Measurements from ENCODE around the gene ADARB1. TPM values are rescaled to one million over a fixed set of nuclear protein-coding genes. Genes with fewer than 3 reads are reported as not detected.

Gene ADARB1
- total RNA-seq, 1 experiment from 2014 or later, result 7.9 TPM

GRCh38 chr21:45164838-45165237, 90.5 kb downstream of the ADARB1 start:
- H3K27me3 ChIP-seq (replicated peaks), result no peaks in the 10 kb centered on the region
- no peak overlapping the region for H3K27ac ChIP-seq
- no peak for DNase-seq (ENCODE audit: low read depth in 1 of 2, low spot score in 2 of 2)
- no peaks in the 10 kb centered on the region for H3K36me3 ChIP-seq
- H3K4me3 ChIP-seq, result no peak overlapping the region
- no peaks in the 10 kb centered on the region for H3K4me1 ChIP-seq (replicated peaks)
- H3K9me3 ChIP-seq (replicated peaks), result no peaks in the 10 kb centered on the region

- DNase-seq (ENCODE audit: low read depth in 1 of 2, low spot score in 2 of 2), result no peak
- Histone ChIP-seq H3K4me3 (no peak overlapping the region), H3K36me3 (no peaks in the 10 kb centered on the region), H3K27ac (no peak overlapping the region), H3K4me1 (replicated peaks) (no peaks in the 10 kb centered on the region), H3K27me3 (replicated peaks) (no peaks in the 10 kb centered on the region), H3K9me3 (replicated peaks) (no peaks in the 10 kb centered on the region)
Observed at GRCh38 chr21:45166931-45167330, 92.6 kb downstream of the ADARB1 start.

- Histone ChIP-seq H3K36me3 (no peaks in the 10 kb centered on the region), H3K9me3 (replicated peaks) (no peaks in the 10 kb centered on the region), H3K27me3 (replicated peaks) (no peaks in the 10 kb centered on the region), H3K27ac (no peak overlapping the region), H3K4me1 (replicated peaks) (no peaks in the 10 kb centered on the region), H3K4me3 (no peak overlapping the region)
- DNase-seq (ENCODE audit: low read depth in 1 of 2, low spot score in 2 of 2), result no peak
Observed at GRCh38 chr21:45167796-45168222, 93.4 kb downstream of the ADARB1 start.

- no peak overlapping the region for H3K27ac ChIP-seq
- H3K27me3 ChIP-seq (replicated peaks), result no peaks in the 10 kb centered on the region
- DNase-seq (ENCODE audit: low read depth in 1 of 2, low spot score in 2 of 2), result no peak
- H3K9me3 ChIP-seq (replicated peaks), result no peaks in the 10 kb centered on the region
- H3K36me3 ChIP-seq, result no peaks in the 10 kb centered on the region
- no peaks in the 10 kb centered on the region for H3K4me1 ChIP-seq (replicated peaks)
- no peak overlapping the region for H3K4me3 ChIP-seq
Observed at GRCh38 chr21:45168522-45168921, 94.1 kb downstream of the ADARB1 start.

GRCh38 chr21:45169001-45169400, 94.6 kb downstream of the ADARB1 start:
- Histone ChIP-seq H3K27ac (no peak overlapping the region), H3K27me3 (replicated peaks) (no peaks in the 10 kb centered on the region), H3K36me3 (no peaks in the 10 kb centered on the region)

GRCh38 chr21:45169682-45170081, 95.3 kb downstream of the ADARB1 start:
- Histone ChIP-seq H3K4me1 (replicated peaks) (no peaks in the 10 kb centered on the region), H3K27ac (no peak overlapping the region), H3K36me3 (no peaks in the 10 kb centered on the region), H3K27me3 (replicated peaks) (no peaks in the 10 kb centered on the region), H3K9me3 (replicated peaks) (no peaks in the 10 kb centered on the region), H3K4me3 (no peak overlapping the region)
- no peak for DNase-seq (ENCODE audit: low read depth in 1 of 2, low spot score in 2 of 2)

More at GRCh38 chr21:45169001-45169400, 94.6 kb downstream of the ADARB1 start:
- Histone ChIP-seq H3K9me3 (replicated peaks) (no peaks in the 10 kb centered on the region), H3K4me1 (replicated peaks) (no peaks in the 10 kb centered on the region), H3K4me3 (no peak overlapping the region)
- no peak for DNase-seq (ENCODE audit: low read depth in 1 of 2, low spot score in 2 of 2)

GRCh38 chr21:45170987-45171386, 96.6 kb downstream of the ADARB1 start:
- Histone ChIP-seq H3K36me3 (no peaks in the 10 kb centered on the region; the same call in 1 of the 2 replicates), H3K4me3 (no peak overlapping the region), H3K4me1 (replicated peaks) (no peaks in the 10 kb centered on the region), H3K27me3 (replicated peaks) (no peaks in the 10 kb centered on the region), H3K27ac (no peak overlapping the region), H3K9me3 (replicated peaks) (no peaks in the 10 kb centered on the region)
- no peak for DNase-seq (ENCODE audit: low read depth in 1 of 2, low spot score in 2 of 2)

- H3K4me3 ChIP-seq, result no peak overlapping the region
- no peak overlapping the region for H3K27ac ChIP-seq
- H3K27me3 ChIP-seq (replicated peaks), result no peaks in the 10 kb centered on the region
- DNase-seq (ENCODE audit: low read depth in 1 of 2, low spot score in 2 of 2), result no peak
- H3K9me3 ChIP-seq (replicated peaks), result no peaks in the 10 kb centered on the region
- H3K36me3 ChIP-seq, result peaks cover 2% of the 10 kb centered on the region
- H3K4me1 ChIP-seq (replicated peaks), result no peaks in the 10 kb centered on the region
Observed at GRCh38 chr21:45172420-45172819, 98.0 kb downstream of the ADARB1 start.

- no peaks in the 10 kb centered on the region for H3K9me3 ChIP-seq (replicated peaks)
- no peak for DNase-seq (ENCODE audit: low read depth in 1 of 2, low spot score in 2 of 2)
- H3K36me3 ChIP-seq, result peaks cover 2% of the 10 kb centered on the region
- H3K27ac ChIP-seq, result no peak overlapping the region
- no peak overlapping the region for H3K4me3 ChIP-seq
- H3K4me1 ChIP-seq (replicated peaks), result no peaks in the 10 kb centered on the region
- H3K27me3 ChIP-seq (replicated peaks), result no peaks in the 10 kb centered on the region
Observed at GRCh38 chr21:45175326-45176095, 101.1 kb downstream of the ADARB1 start.

- H3K9me3 ChIP-seq (replicated peaks), result no peaks in the 10 kb centered on the region
- H3K4me3 ChIP-seq, result no peak overlapping the region
- no peak for DNase-seq (ENCODE audit: low read depth in 1 of 2, low spot score in 2 of 2)
- H3K36me3 ChIP-seq, result peaks cover 2% of the 10 kb centered on the region
- H3K4me1 ChIP-seq (replicated peaks), result no peaks in the 10 kb centered on the region
- H3K27ac ChIP-seq, result no peak overlapping the region
- H3K27me3 ChIP-seq (replicated peaks), result no peaks in the 10 kb centered on the region
Observed at GRCh38 chr21:45176141-45176540, 101.8 kb downstream of the ADARB1 start.

- Histone ChIP-seq H3K27me3 (replicated peaks) (no peaks in the 10 kb centered on the region), H3K36me3 (peaks cover 2% of the 10 kb centered on the region), H3K9me3 (replicated peaks) (no peaks in the 10 kb centered on the region), H3K4me3 (no peak overlapping the region), H3K4me1 (replicated peaks) (no peaks in the 10 kb centered on the region), H3K27ac (no peak overlapping the region)
- no peak for DNase-seq (ENCODE audit: low read depth in 1 of 2, low spot score in 2 of 2)
Observed at GRCh38 chr21:45177039-45177438, 102.7 kb downstream of the ADARB1 start.

- H3K27me3 ChIP-seq (replicated peaks), result no peaks in the 10 kb centered on the region
- H3K4me3 ChIP-seq, result no peak overlapping the region
- peaks cover 2% of the 10 kb centered on the region for H3K36me3 ChIP-seq
Observed at GRCh38 chr21:45178070-45178608, 103.8 kb downstream of the ADARB1 start.

GRCh38 chr21:45178971-45179370, 104.6 kb downstream of the ADARB1 start:
- H3K4me1 ChIP-seq (replicated peaks), result peaks cover 4% of the 10 kb centered on the region; the same call in 1 of the 2 replicates
- no peaks in the 10 kb centered on the region for H3K9me3 ChIP-seq (replicated peaks)
- H3K27ac ChIP-seq, result no peak overlapping the region
- no peaks in the 10 kb centered on the region for H3K27me3 ChIP-seq (replicated peaks)
- DNase-seq (ENCODE audit: low read depth in 1 of 2, low spot score in 2 of 2), result no peak
- no peak overlapping the region for H3K4me3 ChIP-seq
- H3K36me3 ChIP-seq, result peaks cover 2% of the 10 kb centered on the region

More at GRCh38 chr21:45178070-45178608, 103.8 kb downstream of the ADARB1 start:
- Histone ChIP-seq H3K27ac (no peak overlapping the region), H3K9me3 (replicated peaks) (no peaks in the 10 kb centered on the region), H3K4me1 (replicated peaks) (no peaks in the 10 kb centered on the region)
- no peak for DNase-seq (ENCODE audit: low read depth in 1 of 2, low spot score in 2 of 2)

- no peak for DNase-seq (ENCODE audit: low read depth in 1 of 2, low spot score in 2 of 2)
- Histone ChIP-seq H3K9me3 (replicated peaks) (no peaks in the 10 kb centered on the region), H3K4me3 (no peak overlapping the region), H3K27ac (no peak overlapping the region), H3K36me3 (peaks cover 2% of the 10 kb centered on the region), H3K4me1 (replicated peaks) (peaks cover 5% of the 10 kb centered on the region; the same call in 1 of the 2 replicates), H3K27me3 (replicated peaks) (no peaks in the 10 kb centered on the region)
Observed at GRCh38 chr21:45179568-45180245, 105.3 kb downstream of the ADARB1 start.
